Measurements from ENCODE around the gene NUP210L. TPM values are rescaled to one million over a fixed set of nuclear protein-coding genes. Genes with fewer than 3 reads are reported as not detected.
A peak's percentile ranks its signal among the peaks of the same experiment; 100 is the strongest.
"Not testable (repeated sequence)": the region's sequence is repeated elsewhere in the genome, so short reads cannot be mapped to it uniquely, and the experiment has no call there.

NUP210L gene
- polyA plus RNA-seq, 3 donors: 0.06 to 0.30 (median 0.16) TPM

- no peak for DNase-seq
Observed at GRCh38 chr1:153995202-153995601, 159.7 kb downstream of the NUP210L start.

DNA sequence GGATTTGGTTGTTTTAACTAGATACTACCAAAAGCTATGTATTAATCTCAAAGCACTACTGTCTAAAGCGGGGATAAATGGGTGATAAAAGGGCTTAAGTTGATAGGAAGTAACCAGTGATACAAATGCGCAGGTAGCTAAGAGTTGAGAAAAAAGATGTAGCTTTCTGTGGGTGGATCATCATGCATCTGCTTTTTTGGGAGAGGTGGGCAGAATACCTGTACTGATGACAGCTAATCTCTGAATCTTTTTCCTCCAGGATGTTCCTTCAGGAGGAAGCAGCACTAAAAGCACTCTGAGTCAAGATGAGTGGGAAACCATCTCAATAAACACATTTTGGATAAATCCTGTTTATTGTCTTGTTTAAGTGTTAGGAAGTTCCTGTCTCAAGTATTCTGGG, 163.1 kb downstream of the NUP210L start:
- no peak for DNase-seq

- DNase-seq: no peak
Observed at GRCh38 chr1:153991151-153991630, 163.7 kb downstream of the NUP210L start.

GRCh38 chr1:153990468-153991150, 164.3 kb downstream of the NUP210L start, which contains the start of gene RPS27:
TSS of gene RPS27 (plus strand) at chr1:153990762. CDS start at chr1:153990797, 35 bp downstream.
- peak; percentile 99 for DNase-seq

- no peak for DNase-seq
Observed at GRCh38 chr1:153987621-153988020, 167.3 kb downstream of the NUP210L start.

- peak; percentile 89 for DNase-seq
Observed at GRCh38 chr1:153985941-153986761, 168.7 kb downstream of the NUP210L start, which contains the start of gene RAB13. TSS of gene RAB13 (minus strand) at chr1:153986339. CDS start at chr1:153986236, 103 bp downstream.

GRCh38 chr1:153985341-153985912, 169.4 kb downstream of the NUP210L start:
- DNase-seq: no peak

- DNase-seq: no peak
Observed at GRCh38 chr1:153984123-153984894, 170.6 kb downstream of the NUP210L start.

DNA sequence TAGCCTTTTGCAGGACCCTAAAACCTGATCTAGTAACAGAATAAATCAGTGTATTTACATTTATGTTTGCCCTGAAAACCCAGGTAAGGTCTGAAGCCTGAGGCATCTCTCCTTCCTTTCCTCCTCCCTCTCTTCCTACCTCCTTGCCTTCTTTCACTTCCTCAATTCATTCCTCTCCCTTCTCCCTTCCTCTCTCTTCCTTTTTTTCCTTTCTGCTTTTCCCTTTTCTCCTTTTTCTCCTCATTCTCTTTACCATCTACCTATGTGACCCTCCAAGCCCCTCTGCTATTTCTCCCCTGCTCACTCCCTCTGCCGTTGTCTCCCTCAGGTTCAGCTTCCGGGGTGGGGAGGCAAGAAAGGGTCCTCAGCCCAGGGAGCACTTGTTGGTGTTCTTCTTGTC, 173.1 kb downstream of the NUP210L start:
- DNase-seq: not testable (repeated sequence)

- not testable (repeated sequence) for DNase-seq
Observed at GRCh38 chr1:153979091-153979490, 175.8 kb downstream of the NUP210L start.

- no peak for DNase-seq
Observed at GRCh38 chr1:153978274-153978909, 176.5 kb downstream of the NUP210L start.

DNA sequence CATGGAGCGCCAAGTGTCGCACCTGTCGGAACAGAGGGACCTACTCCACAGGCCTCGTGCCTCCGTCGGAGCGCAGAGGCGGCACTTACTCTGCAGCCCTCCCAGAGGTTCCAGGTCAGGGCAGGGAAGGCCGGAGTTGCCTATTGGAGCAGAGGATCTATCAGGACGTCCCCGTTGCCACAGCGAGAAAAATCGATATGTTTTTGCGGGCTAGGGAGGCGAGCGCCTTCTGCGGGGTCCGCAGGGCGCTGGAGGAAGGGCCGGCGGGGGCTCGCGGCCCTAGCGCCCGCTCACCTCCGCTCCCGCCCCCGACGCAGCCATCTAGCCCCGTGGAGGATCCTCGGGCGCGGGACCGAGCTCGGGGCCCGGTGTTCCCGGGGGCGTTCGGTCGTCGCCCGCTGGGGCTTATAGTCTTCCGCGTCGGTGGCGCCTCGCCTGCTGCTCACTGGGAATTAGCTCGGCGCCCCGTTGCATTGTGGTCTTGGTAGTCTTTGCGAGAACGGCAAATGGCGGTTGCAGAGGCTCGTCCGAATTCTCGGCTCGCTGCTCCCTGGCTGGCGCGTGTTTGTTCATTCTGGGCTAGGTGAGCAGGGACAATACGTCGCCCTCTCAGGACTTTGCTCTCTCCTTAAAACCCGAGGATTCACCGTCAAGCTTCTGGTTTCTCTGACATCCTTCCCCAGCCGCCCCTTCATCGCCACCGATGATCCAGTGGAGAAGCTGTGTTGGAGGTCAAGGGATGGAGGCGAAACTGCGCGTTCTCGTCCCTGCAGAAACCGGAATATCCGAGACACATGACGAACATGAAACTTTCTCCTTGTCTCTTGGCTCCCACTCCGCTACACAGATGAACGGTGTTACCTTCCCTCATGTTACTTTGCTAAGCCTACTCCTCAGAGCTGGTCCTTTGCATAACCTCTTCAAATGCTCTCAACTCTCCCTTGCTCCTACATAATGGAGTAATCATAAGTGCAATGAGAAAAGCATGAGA, 177.3 kb downstream of the NUP210L start, which contains the start of gene JTB:
Gene JTB (minus strand): TSS at position 425 of the 991 bp plus-strand sequence. CDS start 422 bp downstream, at position 3.
- DNase-seq: peak; percentile 86

- no peak for DNase-seq
Observed at GRCh38 chr1:153976819-153977249, 178.0 kb downstream of the NUP210L start.

GRCh38 chr1:153973525-153973924, 181.3 kb downstream of the NUP210L start:
- DNase-seq: no peak

DNA sequence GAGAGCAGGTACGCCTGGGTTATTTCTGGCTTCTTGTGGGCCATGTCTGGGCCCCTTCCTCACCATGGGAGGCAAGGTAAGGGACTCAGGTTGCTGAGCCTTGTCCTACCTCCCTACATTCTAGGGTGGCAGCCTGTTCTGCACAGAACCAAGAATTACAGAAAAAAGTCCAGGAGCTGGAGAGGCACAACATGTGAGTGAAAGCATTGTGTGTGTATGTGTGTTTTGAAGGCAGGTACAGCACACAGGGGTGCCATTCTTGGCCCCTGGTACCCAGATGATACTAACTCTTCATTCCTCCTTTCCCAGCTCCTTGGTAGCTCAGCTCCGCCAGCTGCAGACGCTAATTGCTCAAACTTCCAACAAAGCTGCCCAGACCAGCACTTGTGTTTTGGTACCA, 181.8 kb downstream of the NUP210L start:
- DNase-seq: no peak

DNA sequence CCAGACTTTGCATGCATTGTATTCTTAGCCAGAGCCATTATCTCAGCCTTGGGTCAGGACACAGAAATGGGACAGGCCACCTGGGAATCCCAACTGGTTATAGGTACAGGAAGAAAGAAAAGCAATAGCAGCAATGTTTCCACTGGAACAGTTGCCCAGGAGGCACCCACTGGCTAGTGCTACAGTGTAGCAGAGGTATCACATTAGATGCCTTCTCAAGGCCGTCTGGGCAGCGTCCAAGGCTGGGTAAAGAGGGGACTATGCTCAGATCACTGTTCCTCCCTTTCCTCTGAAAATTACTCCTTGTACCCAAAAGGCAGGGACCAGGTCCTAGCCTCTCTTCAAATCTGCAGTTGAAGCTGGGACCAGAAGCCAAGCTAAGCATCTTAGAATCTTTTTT, 184.5 kb downstream of the NUP210L start:
- DNase-seq: no peak

GRCh38 chr1:153968972-153969371, 185.9 kb downstream of the NUP210L start:
- DNase-seq: no peak

DNA sequence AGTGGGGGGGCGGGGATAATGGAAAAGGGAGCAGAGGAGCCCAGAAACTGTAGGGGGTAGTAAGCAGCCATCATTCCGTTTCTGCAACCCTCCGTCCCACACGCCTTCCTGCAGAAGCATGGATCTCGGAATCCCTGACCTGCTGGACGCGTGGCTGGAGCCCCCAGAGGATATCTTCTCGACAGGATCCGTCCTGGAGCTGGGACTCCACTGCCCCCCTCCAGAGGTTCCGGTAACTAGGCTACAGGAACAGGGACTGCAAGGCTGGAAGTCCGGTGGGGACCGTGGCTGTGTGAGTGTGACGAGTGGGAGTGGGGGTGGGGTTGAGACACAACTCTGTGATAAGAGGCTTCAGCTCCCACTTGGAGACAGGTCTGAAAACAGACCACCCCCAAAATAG, 186.5 kb downstream of the NUP210L start:
- DNase-seq: no peak

DNA sequence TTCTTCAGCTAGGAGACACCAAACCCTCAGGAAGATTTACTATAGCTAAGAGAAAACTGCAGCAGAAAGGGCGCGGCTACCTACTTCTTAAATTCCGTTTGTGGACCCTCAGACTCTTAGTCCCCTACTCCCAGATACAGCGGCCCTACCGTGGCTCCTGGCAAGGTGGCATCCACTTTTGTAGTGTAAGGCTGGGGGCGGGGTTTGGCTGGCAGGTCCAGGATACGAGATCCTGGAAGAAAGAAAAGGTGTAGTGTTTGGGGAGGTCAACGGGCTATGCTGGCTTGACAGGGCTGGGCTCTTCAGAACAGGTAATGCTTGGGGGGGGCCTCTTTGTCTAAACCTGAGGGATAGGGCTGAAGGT, 186.9 kb downstream of the NUP210L start:
- no peak for DNase-seq
